Uterus (tissue), 2 donors: Measurements from ENCODE around the gene HIPK2.
"Not testable (repeated sequence)": the region's sequence is repeated elsewhere in the genome, so short reads cannot be mapped to it uniquely, and the experiment has no call there.

ENCODE experiments used
- CTCF ChIP-seq, 4 experiments: fragments of 200-600 bp in 2 of 4; fragments of 450-650 bp in 2 of 4; sonication (generic) in 2 of 4; IDR thresholded peaks; one replicate each; pipeline ENCODE4 v1.5.1; 2016 to 2019; ENCODE audit warnings: antibody characterized with exemption in 4 of 4, mild to moderate bottlenecking in 2 of 4, moderate library complexity in 1 of 4
- POLR2A ChIP-seq, 2 donors: fragments of 450-650 bp; IDR thresholded peaks; one replicate each; pipeline ENCODE4 v1.6.1; 2016; ENCODE audit warnings: antibody characterized with exemption in 2 of 2, mild to moderate bottlenecking in 1 of 2, moderate library complexity in 1 of 2

- not testable (repeated sequence) for TF ChIP-seq POLR2A, CTCF (IDR thresholded peaks at IDR 0.05)
These were observed 107.1 kb downstream of the HIPK2 start for GRCh38 chr7:139670662-139671061.
